Activated CD4-positive, alpha-beta T cell treated with anti-CD3 and anti-CD28 coated beads, Interleukin-2, amount 50 U/mL, for 1 hour (primary cell): ENCODE results near the gene TNP2.

ENCODE experiments used
- DNase-seq: peaks from one replicate; pipeline ENCODE4 v3.0.0-alpha.2; 2020

Gene TNP2

GRCh38 chr16:11268921-11269375 lies at the start of gene TNP2:
Gene TNP2 (minus strand): TSS chr16:11269325. CDS start chr16:11269262, 63 bp downstream.
- no peak for DNase-seq

GRCh38 chr16:11318817-11319216 lies 49.7 kb upstream of the TNP2 start:
- no peak for DNase-seq

GRCh38 chr16:11316331-11317015 lies 47.3 kb upstream of the TNP2 start:
- DNase-seq: no peak

- no peak for DNase-seq
Measured at GRCh38 chr16:11315510-11315909, 46.4 kb upstream of the TNP2 start.

- no peak for DNase-seq
Measured at GRCh38 chr16:11314309-11314894, 45.3 kb upstream of the TNP2 start.

GRCh38 chr16:11313493-11314308 lies 44.6 kb upstream of the TNP2 start:
- no peak for DNase-seq

- DNase-seq: no peak
Measured at GRCh38 chr16:11312718-11313492, 43.8 kb upstream of the TNP2 start.

GRCh38 chr16:11310997-11311561 lies 42.0 kb upstream of the TNP2 start:
- no peak for DNase-seq

GRCh38 chr16:11310634-11310977 lies 41.5 kb upstream of the TNP2 start:
- DNase-seq: no peak

- no peak for DNase-seq
Measured at GRCh38 chr16:11309895-11310633, 40.9 kb upstream of the TNP2 start.

GRCh38 chr16:11308493-11309283 lies 39.6 kb upstream of the TNP2 start:
- DNase-seq: no peak

- DNase-seq: no peak
Measured at GRCh38 chr16:11307639-11308492, 38.7 kb upstream of the TNP2 start.

- DNase-seq: no peak
Measured at GRCh38 chr16:11306997-11307638, 38.0 kb upstream of the TNP2 start.

- DNase-seq: no peak
Measured at GRCh38 chr16:11306381-11306780, 37.3 kb upstream of the TNP2 start.

- DNase-seq: no peak
Measured at GRCh38 chr16:11303405-11304138, 34.4 kb upstream of the TNP2 start.

GRCh38 chr16:11302977-11303376 lies 33.9 kb upstream of the TNP2 start:
- DNase-seq: no peak

GRCh38 chr16:11301645-11302501 lies 32.7 kb upstream of the TNP2 start:
- no peak for DNase-seq

GRCh38 chr16:11300560-11300892 lies 31.4 kb upstream of the TNP2 start:
- no peak for DNase-seq
